GM21447 (cell line): ENCODE data around the gene NYAP1.
"Not testable (repeated sequence)": the region's sequence is repeated elsewhere in the genome, so short reads cannot be mapped to it uniquely, and the experiment has no call there.

ENCODE experiments used
- ATAC-seq: cut with Tn5 transposase; IDR thresholded peaks from one replicate; pipeline ENCODE4 v1.9.1; 2021; ENCODE audit not compliant: unreplicated experiment

Gene NYAP1

DNA sequence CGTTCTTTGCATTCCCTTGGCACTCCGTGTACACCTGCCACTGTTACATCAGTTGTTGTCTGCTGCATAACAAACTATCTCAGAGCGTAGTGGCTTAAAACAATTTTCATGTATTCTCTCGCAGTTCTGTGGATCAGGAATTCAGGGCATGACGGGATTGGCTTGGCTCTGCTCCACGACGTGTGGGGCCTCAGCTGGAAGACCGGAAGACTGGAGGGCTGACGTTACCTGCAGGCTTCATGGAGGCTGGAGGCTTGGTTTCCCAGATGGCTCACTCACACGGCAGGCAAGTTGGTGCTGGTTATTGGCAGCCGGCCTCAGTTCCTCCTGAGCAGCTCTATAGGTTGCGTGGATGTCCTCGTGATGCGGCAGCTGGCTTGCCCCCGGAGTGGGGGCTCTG lies 25.5 kb downstream of the NYAP1 start:
- ATAC-seq = no peak

DNA sequence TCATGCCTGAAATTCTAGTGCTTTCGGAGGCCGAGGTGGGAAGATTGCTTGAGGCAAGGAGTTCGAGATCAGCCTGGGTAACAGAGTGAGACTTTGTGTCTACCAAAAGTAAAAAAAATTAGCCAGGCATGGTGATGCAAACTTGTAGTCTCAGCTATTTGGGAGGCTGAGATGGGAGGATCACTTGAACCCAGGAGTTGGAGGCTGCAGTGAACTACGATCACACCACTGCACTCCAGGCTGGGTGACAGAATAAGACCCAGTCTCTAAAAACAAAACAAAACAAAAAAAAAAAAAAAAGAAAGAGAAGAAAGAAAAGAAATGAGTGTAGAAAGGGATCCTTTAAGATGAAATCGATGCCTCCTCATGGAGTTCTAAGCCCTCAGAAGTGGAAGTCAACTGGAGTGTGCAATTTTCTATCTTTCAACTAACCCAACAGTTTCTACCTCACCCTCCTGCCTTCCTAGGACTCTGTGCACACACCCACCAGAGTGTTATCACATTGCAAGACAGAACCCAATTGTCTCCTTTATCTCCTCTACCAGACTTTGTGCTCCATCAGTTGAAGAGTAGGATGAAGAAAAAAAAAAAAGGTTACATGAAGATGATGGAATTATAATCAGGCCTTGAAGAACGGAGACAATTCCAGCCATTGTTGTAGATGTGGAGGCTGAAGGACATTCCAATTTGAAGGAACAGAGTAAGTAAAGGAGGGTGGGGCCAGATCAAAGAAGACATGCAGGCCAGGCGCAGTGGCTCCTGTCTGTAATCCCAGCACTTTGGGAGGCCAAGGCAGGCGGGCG lies 26.9 kb downstream of the NYAP1 start:
- no peak for ATAC-seq

DNA sequence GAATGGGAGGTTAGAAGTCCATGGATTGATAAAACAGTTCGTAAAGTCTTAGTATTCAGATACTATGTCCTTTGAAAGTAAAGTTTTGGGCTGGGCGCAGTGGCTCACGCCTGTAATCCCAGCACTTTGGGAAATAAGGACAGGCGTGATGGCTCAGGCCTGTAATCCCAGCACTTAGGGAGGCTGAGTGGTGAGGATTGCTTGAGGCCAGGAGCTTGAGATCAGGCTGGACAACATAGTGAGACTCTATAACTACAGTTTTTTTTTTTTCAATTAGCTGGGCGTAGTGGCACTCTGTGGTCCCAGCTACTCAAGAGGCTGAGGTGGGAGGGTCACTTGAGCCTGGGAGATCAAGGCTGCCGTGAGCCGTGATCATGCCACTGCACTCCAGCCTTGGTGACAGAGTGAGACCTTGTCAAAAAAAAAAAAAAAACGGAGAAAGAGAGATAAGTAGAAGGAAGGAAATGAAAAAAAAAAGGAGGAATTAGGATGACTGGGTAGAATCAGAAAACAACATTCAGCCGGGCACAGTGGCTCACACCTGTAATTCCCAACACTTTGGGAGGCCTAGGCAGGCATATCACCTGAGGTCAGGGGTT lies 29.6 kb downstream of the NYAP1 start:
- no peak for ATAC-seq

DNA sequence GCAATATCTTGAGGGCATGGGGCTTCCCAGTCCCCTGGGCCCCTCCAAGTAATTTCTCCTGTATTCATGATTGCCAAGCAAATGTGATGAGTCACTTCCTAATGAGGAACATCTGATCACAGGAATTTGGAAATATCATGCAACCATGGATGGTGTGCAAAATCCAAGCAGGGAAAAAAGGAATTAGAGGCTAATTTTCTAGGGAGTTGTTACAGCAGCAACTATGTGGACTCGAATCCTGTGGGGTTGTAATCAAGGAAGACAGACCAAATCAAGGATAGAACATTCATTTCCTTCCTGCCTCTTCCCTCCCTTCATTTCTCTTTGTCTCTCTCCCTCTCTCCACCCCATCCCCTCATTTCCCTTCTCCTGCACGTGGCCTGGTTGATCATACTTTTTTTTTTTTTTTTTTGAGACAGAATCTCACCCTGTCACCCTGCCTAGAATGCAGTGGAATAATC lies 31.4 kb downstream of the NYAP1 start:
- no peak for ATAC-seq

DNA sequence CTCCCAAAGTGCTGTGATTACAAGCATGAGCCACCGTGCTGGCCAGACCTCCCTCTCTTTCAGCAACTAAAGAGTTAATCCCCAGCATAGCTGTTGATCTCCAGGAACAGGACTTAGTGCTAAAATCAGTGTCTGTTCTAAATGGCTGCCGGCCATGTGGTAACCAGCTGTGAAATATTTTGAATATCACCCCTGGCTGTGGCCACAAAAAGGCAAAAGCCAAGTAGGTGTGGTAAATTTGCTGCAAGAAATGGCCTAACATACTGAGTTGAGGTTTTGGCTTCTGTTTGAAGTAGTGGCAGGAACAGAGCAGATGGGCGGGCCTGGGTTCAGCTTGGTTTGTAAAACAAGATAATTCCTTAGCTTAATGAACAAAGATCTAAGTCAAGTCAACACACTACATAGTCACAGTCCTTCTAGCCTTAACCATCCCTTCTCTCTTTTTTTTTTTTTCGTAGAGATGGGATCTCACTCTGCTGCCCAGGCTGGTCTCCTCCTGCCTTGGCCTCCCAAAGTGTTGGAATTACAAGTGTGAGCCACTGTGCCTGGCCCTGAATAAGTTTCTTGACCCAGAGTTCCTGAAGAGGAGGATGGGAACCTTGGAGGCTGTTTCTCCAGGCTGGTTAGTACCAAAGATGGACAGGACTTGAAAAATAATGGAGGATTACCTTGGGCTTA lies 32.5 kb downstream of the NYAP1 start:
- peak; percentile 72 for ATAC-seq

DNA sequence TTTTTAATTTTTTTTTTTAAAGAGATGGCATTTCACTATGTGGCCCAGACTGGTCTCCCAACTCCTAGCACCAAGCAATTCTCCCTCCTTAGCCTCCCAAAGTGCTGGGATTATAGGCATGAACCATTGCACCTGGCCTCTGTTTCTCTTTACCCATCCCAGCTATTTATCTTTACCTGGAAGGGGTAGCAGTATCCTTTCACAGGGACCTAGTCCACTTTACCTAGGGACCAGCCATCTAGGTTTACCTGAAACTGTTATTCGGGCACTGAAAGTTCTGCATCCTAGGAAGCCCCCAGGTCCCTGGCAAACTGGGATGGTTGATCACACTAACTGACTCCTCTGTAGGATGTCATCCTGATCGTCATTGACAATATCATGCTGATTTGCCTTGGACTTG lies 33.6 kb downstream of the NYAP1 start:
- ATAC-seq = no peak

DNA sequence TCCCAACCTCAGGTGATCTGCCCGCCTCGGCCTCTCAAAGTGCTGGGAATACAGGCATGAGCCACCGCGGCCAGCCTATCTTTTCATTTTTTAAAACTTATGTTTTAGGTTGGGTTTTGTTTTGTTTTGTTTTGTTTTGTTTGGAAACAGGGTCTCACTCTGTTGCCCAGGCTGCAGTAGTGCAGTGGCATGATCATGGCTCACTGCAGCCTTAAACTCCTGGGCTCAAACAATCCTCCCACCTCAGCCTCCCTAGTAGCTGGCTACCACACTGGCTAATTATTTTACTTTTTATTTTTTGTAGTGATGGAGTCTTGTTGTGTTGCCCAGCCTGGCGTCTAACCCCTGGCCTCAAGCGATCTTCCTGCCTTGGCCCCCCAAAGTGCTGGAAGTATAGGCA lies 35.9 kb downstream of the NYAP1 start:
- no peak for ATAC-seq

DNA sequence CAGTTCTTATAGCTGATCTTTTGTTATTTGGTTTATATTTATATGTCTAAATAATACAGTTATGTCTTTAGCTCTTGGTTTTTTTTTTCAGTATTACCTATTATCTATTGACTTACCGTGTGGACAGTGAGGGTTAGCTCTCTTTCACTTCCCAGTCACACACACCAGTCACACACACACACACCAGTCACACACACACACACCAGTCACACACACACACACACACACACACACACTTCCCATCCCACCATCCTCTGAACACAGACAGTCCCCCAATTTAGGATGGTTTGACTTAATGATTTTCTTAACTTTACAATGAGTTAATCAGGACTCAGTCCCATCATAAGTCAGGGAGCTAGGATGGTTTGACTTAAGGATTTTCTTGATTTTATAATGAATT lies 36.4 kb downstream of the NYAP1 start:
- ATAC-seq = no peak

DNA sequence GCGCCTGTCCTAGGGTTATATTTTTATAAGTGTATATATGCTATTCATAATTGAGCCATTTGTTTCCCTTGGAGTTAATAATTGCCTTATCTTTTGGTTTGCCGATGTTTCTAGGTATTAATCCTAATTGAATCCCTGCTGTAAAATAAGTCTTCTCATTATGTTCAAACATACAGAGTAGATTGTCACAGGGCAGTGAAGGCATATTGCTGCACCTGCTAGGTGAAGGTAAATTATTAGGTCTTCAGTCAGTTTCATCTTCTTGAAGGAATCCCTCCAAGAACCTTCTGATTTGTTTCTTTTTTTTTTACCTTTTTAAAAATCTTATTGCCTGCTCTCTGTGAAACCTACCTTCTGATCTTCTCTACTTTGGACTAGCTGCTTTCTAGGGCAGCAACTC lies 37.3 kb downstream of the NYAP1 start:
- no peak for ATAC-seq

DNA sequence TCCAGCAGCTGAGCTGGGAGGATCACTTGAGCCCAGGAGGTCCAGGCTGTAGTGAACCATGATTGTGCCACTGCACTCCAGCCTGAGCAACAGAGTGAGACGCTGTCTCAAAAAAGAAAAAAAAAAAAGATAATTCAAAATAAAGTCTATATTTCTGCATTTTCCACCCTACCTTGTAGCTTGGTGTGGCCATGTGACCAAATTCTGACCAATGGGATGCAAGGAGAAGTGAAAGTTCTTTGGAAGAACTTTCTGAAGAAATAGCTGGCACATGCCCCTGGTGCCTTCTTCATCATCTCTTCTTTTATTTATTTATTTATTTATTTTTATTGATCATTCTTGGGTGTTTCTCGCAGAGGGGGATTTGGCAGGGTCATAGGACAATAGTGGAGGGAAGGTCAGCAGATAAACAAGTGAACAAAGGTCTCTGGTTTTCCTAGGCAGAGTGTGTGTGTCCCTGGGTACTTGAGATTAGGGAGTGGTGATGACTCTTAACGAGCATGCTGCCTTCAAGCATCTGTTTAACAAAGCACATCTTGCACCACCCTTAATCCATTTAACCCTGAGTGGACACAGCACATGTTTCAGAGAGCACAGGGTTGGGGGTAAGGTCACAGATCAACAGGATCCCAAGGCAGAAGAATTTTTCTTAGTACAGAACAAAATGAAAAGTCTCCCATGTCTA lies 38.3 kb downstream of the NYAP1 start:
- ATAC-seq = not testable (repeated sequence)

DNA sequence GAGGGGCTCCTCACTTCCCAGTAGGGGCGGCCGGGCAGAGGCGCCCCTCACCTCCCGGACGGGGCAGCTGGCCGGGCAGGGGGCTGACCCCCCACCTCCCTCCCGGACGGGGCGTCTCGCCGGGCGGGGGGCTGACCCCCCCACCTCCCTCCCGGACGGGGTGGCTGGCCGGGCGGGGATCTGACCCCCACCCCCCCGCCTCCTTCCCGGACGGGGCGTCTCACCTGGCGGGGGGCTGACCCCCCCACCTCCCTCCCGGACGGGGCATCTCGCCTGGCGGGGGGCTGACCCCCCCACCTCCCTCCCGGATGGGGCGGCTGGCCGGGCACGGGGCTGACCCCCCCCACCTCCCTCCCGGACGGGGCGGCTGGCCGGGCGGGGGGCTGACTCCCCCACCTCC lies 39.5 kb downstream of the NYAP1 start:
- not testable (repeated sequence) for ATAC-seq

DNA sequence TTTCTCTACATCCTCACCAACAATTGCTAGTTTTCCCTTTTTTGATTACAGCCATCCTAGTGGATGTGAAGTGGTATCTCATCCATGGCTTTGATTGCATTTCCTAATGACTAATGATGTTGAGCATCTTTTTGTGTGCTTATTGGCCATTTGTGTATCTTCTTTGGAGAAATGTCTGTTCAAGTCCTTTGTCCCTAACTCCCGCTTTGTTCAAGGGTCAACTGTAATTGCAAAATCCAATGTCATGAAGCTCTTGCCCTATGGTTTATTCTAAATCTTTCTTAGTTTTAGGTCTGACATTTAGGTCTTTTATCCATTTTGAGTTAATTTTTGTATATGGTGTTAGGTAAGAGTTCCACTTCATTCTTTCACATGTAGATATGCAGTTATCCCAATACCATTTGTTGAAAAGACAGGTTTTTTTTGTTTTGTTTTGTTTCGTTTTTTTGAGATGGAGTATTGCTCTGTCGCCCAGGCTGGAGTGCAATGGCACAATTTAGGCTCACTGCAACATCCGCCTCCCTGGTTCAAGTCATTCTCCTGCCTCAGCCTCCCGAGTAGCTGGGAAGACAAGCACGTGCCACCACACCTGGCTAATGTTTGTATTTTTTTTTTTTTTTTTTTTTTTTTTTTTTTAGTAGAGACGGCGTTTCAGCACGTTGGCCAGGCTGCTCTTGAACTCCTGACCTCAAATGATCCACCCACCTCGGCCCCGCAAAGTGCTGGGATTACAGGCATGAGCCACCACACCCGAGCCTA lies 44.6 kb downstream of the NYAP1 start:
- ATAC-seq = not testable (repeated sequence)

DNA sequence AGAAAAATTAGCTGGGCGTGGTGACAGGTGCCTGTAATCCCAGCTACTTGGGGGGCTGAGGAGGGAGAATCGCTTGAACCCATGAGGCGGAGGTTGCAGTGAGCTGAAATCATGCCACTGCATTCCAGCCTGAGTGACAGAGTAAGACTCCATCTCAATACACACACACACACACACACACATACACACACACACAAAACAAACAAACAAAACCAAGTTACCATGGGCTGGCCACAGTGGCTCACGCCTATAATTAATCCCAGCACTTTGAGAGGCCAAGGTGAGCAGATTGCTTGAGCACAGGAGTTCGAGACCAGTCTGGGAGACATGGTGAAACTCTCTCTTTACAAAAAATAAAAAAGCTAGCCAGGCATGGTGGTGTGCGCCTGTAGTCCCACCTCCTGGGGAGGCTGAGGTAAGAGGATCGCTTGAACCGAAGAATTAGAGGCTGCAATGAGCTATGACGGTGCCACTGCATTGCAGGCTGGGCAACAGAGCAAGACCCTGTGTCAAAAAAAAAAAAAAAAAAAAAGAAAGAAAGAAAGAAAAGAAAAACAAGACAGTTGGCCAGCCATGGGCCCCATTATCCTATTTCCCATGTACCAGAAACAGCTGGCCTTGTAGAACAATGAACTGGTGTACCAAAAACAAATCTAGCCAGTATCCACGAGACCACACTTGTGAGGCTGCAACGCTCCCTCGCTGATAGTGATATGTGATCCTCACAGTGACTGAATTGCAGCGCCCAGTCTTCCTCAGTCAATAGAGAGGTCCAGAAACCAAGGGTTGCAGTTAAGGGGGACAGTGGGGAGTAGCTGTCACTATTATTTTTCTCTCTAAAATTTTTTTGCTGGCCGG lies 48.7 kb downstream of the NYAP1 start:
- ATAC-seq = no peak

DNA sequence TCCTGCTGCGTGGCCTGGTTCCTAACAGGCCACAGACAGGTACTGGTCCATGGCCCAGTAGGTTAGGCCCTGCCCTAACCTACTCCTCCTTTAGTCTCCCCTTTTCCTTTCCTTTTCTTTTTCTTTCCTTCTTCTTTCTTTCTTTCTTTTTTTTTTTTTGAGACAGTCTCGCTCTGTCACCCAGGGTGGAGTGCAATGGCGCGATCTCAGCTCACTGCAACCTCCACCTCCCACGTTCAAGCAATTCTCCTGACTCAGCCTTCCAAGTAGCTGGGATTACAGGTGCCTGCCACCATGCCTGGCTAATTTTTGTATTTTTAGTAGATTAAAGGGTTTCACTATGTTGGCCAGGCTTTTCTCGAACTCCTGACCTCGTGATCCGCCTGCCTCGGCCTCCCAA lies 52.3 kb downstream of the NYAP1 start:
- ATAC-seq = not testable (repeated sequence)

DNA sequence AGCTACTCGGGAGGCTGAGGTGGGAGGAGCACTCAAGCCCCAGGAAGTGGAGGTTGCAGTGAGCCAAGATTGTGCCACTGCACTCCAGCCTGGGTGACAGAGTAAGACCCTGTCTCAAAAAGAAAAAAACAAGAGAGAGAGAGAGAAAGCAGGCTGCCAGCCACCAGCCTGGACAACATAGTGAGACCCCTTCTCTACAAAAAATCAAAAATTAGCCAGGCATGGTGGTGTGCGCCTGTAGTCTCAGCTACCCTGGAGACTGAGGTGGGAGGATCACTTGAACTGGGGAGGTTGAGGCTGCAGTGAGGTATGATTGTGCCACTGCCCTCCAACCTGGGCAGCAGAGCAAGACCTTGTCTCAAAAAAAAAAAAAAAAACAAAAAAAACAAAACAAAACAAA lies 53.0 kb downstream of the NYAP1 start:
- not testable (repeated sequence) for ATAC-seq

DNA sequence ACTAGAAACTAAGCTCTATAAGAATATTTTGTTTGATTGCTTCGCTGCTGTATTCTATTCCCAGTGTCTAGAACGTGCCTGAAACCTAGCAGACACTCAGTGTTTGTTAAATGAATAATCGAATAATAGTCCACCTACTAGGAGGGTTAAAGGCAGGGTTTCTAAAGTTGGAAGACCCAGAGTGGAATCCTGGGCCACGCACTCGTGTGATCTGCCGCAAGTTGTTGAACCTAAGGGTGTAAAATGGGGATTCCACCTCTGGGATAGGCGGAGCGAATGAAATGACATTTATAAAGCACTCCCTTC lies 54.6 kb downstream of the NYAP1 start:
- no peak for ATAC-seq

DNA sequence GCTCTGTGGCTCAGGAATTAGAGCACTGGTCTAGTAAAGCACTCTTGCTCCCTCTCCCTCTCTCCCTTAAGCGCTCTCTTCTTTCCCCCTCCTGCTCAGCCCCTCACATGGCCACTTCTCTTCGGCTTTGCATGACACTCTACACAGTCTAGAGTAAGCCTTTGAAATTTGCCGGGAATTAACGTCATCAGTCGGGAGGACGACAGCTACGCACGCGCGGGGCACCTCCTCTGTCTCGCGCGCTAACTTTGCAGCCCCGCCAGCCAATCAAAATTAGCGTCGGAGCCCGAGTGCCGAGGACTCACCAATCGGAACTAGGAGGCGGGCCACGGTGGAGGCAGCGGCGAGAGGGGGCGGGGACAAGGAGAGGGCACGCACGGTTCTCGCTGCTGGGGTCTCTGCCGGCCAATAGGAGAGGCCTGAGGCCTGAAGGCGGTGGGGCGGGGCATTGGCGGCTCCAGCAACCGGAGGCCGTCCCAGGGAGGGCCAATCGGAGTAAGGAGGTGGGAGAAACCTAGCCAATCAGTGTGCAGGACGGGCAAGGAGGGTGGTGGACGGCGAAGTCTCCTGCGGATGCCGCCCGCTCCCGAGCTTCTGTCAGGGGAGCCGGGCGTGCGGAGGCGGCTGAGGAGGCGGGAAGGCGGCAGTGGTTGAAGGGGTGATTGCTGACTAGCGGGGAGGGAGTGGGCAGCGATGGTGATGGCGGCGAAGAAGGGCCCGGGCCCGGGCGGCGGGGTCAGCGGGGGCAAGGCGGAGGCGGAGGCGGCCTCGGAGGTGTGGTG lies 55.1 kb downstream of the NYAP1 start, which contains the start of gene AGFG2:
Gene AGFG2, plus strand, starts transcription at position 550 of the 782 bp plus-strand sequence. Its CDS starts 144 bp downstream, at position 694.
- peak; percentile 96 for ATAC-seq

DNA sequence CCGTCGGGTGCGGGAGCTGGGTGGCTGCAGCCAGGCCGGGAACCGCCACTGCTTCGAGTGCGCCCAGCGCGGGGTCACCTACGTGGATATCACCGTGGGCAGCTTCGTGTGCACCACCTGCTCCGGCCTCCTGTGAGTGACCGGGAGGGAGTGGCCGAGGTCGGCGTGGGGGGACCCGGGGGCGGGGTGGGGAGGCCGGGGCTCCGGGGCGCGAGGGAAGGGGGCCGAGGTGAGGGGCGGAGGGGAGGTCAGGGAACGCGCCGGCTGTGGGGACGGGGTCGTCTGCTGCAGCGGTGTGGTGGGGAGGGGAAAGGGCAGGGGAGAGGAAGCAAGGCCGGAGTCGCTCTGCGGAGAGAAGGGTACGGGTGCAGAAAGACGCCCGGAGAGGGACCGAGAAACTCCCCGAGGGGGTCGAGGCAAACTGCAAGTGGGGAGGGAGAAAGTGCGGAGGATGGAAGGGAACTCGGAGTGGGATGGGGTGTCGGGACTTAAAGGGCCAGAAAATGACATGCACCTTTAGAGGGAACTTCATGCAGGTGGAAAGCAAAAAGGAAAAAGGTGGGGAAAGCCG lies 55.8 kb downstream of the NYAP1 start:
- peak; percentile 4 for ATAC-seq
